Naive thymus-derived CD8-positive, alpha-beta T cell (primary cell): Measurements from ENCODE around the gene CDH4. TPM values are rescaled to one million over a fixed set of nuclear protein-coding genes. Genes with fewer than 3 reads are reported as not detected.
A peak's percentile ranks its signal among the peaks of the same experiment; 100 is the strongest.
"Not testable (repeated sequence)": the region's sequence is repeated elsewhere in the genome, so short reads cannot be mapped to it uniquely, and the experiment has no call there.

Experiments
- ATAC-seq, 2 donors: fragments of 150-1000 bp; cut with Tn5 transposase in 1 of 2; sonication (Bioruptor Pico), chemical (Tn5 transposase) in 1 of 2; 1 replicate in 1 of 2; 2 replicates in 1 of 2; pipeline ENCODE4 v1.10.0; 2021; ENCODE audit warnings: mild to moderate bottlenecking in 2 of 2, moderate library complexity in 2 of 2
- POLR2A ChIA-PET: fragments of 350-600 bp; sonication (Branson Sonifier 250); formaldehyde crosslinking; loops from one replicate; lab custom pipeline; 2021; ENCODE audit warnings: antibody characterized with exemption; lab: Charles Lee
- DNase-seq, 10 donors: peaks; one replicate each; pipeline versions ENCODE4 v3.0.0 to v3.0.0-alpha.2; 2020 to 2022
- H3K27ac Mint-ChIP-seq, 10 donors: one replicate each; pipeline ENCODE4 v1.8.0; 2020 to 2022; ENCODE audit warnings: mild to moderate bottlenecking in 10 of 10, mixed read lengths in 10 of 10, moderate library complexity in 4 of 10, inconsistent platforms in 1 of 10
- H3K27me3 Mint-ChIP-seq, 5 donors: one replicate each; pipeline ENCODE4 v1.8.0; 2021 to 2022; ENCODE audit warnings: mixed read lengths in 5 of 5
- H3K36me3 Mint-ChIP-seq, 3 donors: one replicate each; pipeline ENCODE4 v1.8.0; 2020 to 2022; ENCODE audit warnings: mixed read lengths in 3 of 3, mild to moderate bottlenecking in 2 of 3, inconsistent platforms in 1 of 3
- H3K4me1 Mint-ChIP-seq, 4 donors: one replicate each; pipeline ENCODE4 v1.8.0; 2021 to 2022; ENCODE audit warnings: mixed read lengths in 4 of 4
- H3K4me3 Mint-ChIP-seq, 10 donors: one replicate each; pipeline ENCODE4 v1.8.0; 2020 to 2022; ENCODE audit warnings: mild to moderate bottlenecking in 10 of 10, mixed read lengths in 10 of 10, moderate library complexity in 6 of 10, inconsistent platforms in 1 of 10
- H3K9me3 Mint-ChIP-seq, 9 donors: one replicate each; pipeline ENCODE4 v1.8.0; 2020 to 2022; ENCODE audit warnings: mixed read lengths in 9 of 9, mild to moderate bottlenecking in 3 of 9, inconsistent platforms in 1 of 9, moderate library complexity in 1 of 9
- polyA plus RNA-seq, 3 donors: library from polyadenylated mRNA; unstranded; fragments of 300-500 nt; fragmentation: Illumina TruSeq; gene quantifications; one replicate each; pipeline ENCODE4 v1.2.3, GENCODE V29; 2021
- total RNA-seq, 8 experiments: library from RNA in 2 of 8; stranded (reverse) in 2 of 8; gene quantifications; one replicate each; pipeline ENCODE4 v1.2.3 and lab custom pipeline; 2021 to 2026

CDH4 gene
- total and polyA plus RNA-seq, 5 experiments from 2014 or later, result 0.07 to 0.44 (median 0.15) TPM; not detected in 1

DNA sequence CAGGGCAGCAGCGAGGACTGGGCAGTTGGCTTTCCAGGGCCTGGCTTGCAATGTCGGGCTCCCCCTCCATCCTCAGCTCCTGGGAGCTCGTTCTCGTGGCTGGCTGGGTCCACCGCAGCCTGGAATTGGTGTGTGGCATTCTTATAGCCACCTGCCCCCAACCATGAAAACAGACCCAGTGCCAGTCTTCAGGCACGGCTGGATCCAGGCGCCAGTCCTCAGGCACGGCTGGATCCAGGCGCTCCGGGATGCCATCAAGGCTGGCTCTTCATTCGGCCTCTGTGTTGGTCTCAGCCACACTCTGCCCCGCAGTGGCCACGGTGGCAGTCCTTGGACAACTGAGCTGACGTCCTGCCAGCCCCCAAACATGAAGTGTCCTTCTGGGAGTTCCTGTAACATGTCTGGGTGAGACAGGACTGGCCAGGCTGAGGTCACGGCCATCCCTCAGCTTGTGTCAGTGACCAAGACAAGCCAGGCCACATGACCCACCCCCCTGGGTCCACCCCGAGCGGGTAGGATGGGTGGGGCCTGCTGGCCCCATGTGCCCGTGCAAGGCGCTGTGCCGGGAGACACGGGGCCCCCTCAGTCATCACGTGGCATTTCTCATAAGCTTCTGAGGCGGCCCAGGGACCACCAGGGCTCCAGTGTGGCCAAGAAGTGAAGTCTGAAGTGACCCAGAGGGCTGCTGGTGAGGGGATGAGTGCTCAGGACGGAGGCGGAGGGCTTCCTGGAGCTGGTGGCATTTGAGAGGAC lies 714.6 kb downstream of the CDH4 start:
- Mint-ChIP-seq H3K4me3 (peak overlapping the region in 2 of 10 donors; percentile 8 to 44), H3K36me3 (peaks cover 0 to 7% (median 2%) of the 10 kb centered on the region in 3 donors), H3K4me1 (peaks cover 0 to 6% (median 2%) of the 10 kb centered on the region in 4 donors), H3K27me3 (peaks cover 6 to 41% (median 20%) of the 10 kb centered on the region in 5 donors), H3K27ac (peak overlapping the region in 1 of 10 donors; percentile 81), H3K9me3 (no peaks in the 10 kb centered on the region)
- ATAC-seq (no peak), DNase-seq (no peak)
- POLR2A ChIA-PET, result no interaction called here

DNA sequence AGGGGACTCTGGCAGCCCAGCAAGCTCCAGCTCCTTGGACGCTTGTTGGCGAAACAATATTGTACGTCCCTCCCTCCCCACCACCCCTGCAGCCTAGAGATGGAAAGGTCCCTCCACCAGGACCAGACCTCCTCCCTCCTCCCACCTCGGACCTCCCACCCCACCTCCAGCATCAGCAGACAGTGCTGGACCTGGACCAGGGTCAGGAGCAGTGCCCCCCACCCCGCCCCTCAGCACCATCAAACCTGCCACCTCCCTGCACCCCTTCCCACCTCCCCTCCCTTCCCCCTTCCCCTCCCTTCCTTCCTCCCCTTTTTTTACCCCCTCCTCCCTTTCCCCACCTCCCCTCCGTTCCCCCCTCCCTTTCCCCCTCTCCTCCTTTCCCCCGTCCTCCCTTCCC lies 715.2 kb downstream of the CDH4 start:
- no peak for DNase-seq
- H3K27me3 Mint-ChIP-seq, result peaks cover 5 to 36% (median 20%) of the 10 kb centered on the region in 5 donors

DNA sequence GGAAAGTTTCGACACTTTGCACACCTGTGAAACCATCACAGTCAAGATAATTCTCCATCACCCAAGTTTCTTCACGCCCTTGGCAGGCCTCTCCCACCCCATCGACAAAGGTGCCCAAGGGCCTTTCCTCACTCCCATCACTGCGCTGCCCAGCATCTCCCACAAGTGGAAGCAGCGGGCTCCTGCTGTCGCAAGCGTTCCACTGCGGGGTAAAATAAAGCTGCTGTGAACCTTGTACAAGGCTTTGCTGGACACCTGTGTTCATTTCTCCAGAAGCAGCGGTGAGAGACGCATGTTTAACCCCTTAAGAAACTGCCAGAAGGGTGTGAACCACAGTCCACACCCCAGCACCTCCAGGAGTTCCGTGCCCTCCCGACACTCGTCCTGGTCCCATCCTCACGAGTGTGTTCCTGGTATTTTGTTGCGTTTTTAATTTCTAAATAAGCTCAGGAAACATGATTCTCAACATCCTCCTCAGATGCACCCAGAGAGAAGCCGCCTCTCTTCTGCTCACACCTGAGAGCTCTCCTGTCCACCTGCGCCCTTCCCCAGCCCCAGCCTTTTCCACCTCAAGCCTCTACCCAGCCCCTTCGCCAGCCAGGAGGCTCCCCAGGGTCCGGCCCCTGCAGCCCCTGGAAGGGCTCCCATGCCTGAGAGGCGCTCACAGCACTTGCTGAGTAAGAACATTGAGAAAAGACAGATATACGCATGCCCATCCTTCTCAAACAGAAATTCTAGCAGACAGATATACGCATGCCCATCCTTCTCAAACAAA lies 716.2 kb downstream of the CDH4 start:
- POLR2A ChIA-PET, result interaction anchor here (0.8 kb wide), 1 partner anchor 16 kb away, joined by 3 read pairs; no protein-coding TSS in a partner anchor
- no peak for DNase-seq
- Mint-ChIP-seq H3K4me1 (peaks cover 0 to 6% (median 2%) of the 10 kb centered on the region in 4 donors), H3K27ac (peak overlapping the region in 1 of 10 donors; percentile 25), H3K9me3 (no peaks in the 10 kb centered on the region), H3K4me3 (no peak overlapping the region), H3K27me3 (peaks cover 4 to 34% (median 19%) of the 10 kb centered on the region in 5 donors), H3K36me3 (peaks cover 13 to 14% (median 13%) of the 10 kb centered on the region in 3 donors)
- no peak for ATAC-seq

More for the DNA sequence above, 715.2 kb downstream of the CDH4 start:
- Mint-ChIP-seq H3K36me3 (peaks cover 3 to 10% (median 4%) of the 10 kb centered on the region in 3 donors), H3K4me3 (no peak overlapping the region), H3K9me3 (no peaks in the 10 kb centered on the region), H3K27ac (no peak overlapping the region), H3K4me1 (peaks cover 0 to 6% (median 2%) of the 10 kb centered on the region in 4 donors)
- no peak for ATAC-seq
- POLR2A ChIA-PET, result no interaction called here

DNA sequence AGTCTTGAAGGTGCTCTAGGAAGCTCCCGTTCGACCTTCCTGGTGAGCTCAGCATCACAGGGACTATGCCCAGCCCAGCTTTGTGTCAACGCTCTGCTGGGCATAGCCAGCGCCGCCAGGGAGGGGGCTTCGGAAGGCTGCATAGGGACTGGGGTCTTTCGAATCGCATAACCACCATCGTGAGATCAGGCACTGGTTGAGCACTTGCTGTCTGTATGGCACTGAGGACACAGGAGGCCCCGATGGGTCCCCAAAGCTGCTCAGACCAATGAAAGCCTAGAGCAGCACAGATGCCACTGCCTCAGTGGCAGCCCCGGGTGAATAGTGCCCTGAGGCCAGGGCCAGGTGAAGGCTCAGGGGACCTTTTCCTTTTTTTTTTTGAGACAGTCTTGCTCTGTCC lies 716.9 kb downstream of the CDH4 start:
- POLR2A ChIA-PET, result interaction anchor here (0.8 kb wide), 1 partner anchor 15 kb away, joined by 3 read pairs; no protein-coding TSS in a partner anchor
- H3K4me3 Mint-ChIP-seq, result no peak overlapping the region
- H3K36me3 Mint-ChIP-seq, result peaks cover 7 to 20% (median 15%) of the 10 kb centered on the region in 3 donors
- DNase-seq, result no peak
- peaks cover 0 to 6% (median 3%) of the 10 kb centered on the region in 4 donors for H3K4me1 Mint-ChIP-seq
- peaks cover 2 to 27% (median 13%) of the 10 kb centered on the region in 5 donors for H3K27me3 Mint-ChIP-seq
- H3K9me3 Mint-ChIP-seq, result no peaks in the 10 kb centered on the region
- no peak overlapping the region for H3K27ac Mint-ChIP-seq
- ATAC-seq, result no peak

DNA sequence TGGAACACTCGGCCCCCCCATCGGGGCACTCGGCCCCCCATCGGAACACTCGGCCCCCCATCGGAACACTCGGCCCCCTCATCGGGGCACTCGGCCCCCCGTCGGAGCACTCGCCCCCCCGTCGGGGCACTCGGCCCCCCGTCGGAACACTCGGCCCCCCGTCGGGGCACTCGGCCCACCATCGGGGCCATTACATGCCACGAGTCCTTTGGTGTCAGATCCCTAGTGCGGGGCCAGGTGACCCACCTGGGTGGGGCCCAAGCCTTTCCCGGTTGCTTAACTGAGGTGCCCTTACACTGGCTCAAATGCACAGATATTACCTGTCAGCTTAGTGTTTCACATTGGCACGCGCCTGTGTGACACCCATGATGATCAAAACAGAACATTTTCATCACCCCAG lies 717.7 kb downstream of the CDH4 start:
- ATAC-seq (no peak), DNase-seq (no peak)
- Mint-ChIP-seq H3K27ac (no peak overlapping the region), H3K4me1 (peaks cover 0 to 6% (median 2%) of the 10 kb centered on the region in 4 donors), H3K4me3 (no peak overlapping the region), H3K9me3 (no peaks in the 10 kb centered on the region), H3K36me3 (peaks cover 6 to 27% (median 17%) of the 10 kb centered on the region in 3 donors), H3K27me3 (peaks cover 0 to 19% (median 13%) of the 10 kb centered on the region in 5 donors)
- POLR2A ChIA-PET, result no interaction called here

DNA sequence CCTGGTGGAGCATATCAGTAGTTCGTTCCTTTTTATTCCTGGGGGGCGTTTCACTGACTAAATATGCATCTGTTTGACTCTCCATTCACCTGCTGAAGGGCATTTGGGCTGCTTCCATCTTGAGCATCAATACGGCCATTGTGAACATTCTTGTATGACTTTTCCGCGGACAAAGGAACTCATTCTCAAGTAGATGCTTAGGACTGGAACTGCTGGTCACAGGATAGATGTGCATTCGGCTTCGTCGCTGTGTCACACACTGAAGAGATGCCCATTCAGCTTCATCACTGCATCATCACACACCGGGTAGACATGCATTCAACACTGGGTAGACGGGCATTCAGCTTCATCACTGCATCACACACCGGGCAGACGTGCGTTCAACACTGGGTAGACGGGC lies 718.3 kb downstream of the CDH4 start:
- peaks cover 0 to 17% (median 9%) of the 10 kb centered on the region in 5 donors for H3K27me3 Mint-ChIP-seq
- POLR2A ChIA-PET, result no interaction called here
- no peak for ATAC-seq
- peaks cover 0 to 6% (median 2%) of the 10 kb centered on the region in 4 donors for H3K4me1 Mint-ChIP-seq
- no peak for DNase-seq
- H3K9me3 Mint-ChIP-seq, result no peaks in the 10 kb centered on the region
- peaks cover 6 to 30% (median 17%) of the 10 kb centered on the region in 3 donors for H3K36me3 Mint-ChIP-seq
- no peak overlapping the region for H3K27ac Mint-ChIP-seq
- no peak overlapping the region for H3K4me3 Mint-ChIP-seq

DNA sequence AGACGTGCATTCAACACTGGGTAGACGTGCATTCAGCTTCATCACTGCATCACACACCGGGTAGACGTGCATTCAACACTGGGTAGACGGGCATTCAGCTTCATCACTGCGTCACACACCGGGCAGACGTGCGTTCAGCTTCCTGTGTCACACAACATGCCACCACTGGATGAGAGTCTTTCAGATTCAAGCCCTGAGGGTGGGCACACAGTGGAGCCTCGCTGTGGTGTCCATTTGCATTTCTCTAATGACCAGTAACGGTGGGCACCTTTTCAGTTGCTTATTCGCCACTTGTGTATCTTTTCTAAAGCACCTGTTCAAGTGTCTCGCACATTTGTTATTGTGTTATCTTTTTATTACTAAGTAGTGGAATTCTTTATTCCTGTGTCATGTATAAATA lies 719.5 kb downstream of the CDH4 start:
- peaks cover 0 to 11% (median 6%) of the 10 kb centered on the region in 5 donors for H3K27me3 Mint-ChIP-seq
- DNase-seq, ATAC-seq, H3K4me3 Mint-ChIP-seq, H3K27ac Mint-ChIP-seq, H3K4me1 Mint-ChIP-seq, H3K9me3 Mint-ChIP-seq, POLR2A ChIA-PET: not testable (repeated sequence)
- peaks cover 6 to 37% (median 24%) of the 10 kb centered on the region in 3 donors for H3K36me3 Mint-ChIP-seq

DNA sequence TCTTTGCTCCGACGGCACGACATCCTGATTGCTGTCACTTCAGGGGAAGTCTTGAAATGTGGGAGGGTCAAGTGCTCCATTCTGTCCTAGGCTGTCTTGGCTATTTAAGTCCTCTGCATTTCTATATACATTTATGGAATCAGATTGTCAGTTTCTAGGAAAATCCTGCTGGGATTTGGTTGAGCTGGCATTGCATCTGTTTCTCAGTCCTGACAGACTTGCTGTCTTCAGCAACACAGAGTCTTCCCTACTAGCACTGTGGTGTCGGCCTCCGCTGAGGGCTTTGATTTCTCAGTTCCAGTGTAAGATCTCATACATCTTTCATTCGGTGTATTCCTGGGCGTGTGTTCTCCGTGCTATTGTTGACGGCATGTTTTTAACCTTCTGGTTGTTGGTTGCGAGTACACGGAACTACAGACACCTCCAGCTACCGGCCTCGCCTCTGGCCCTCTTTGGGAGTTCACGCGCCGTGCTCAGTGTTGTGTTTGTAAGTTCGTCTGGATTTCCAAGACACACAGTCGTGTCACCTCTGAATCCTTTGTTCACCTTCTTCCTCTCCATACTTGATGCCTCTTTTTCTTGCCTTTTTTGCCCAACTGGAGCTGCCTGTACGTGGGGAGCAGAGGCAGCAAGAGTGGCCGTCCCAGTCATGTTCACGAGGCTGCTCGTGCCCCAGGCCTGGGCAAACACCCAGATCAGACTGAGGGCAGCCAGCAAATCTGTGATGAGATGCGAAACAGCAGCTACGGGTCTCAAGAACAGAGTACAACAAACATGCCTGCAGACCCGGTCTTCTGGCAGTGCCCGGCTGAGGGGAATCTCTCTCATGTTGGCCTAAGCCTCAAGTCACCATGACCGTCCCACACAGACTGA lies 720.8 kb downstream of the CDH4 start:
- no peak for ATAC-seq
- Mint-ChIP-seq H3K27ac (no peak overlapping the region), H3K4me3 (no peak overlapping the region), H3K4me1 (peaks cover 0 to 4% (median 2%) of the 10 kb centered on the region in 4 donors), H3K36me3 (peaks cover 6 to 44% (median 30%) of the 10 kb centered on the region in 3 donors), H3K9me3 (no peaks in the 10 kb centered on the region), H3K27me3 (peaks cover 0 to 6% (median 3%) of the 10 kb centered on the region in 5 donors)
- POLR2A ChIA-PET, result no interaction called here
- no peak for DNase-seq

DNA sequence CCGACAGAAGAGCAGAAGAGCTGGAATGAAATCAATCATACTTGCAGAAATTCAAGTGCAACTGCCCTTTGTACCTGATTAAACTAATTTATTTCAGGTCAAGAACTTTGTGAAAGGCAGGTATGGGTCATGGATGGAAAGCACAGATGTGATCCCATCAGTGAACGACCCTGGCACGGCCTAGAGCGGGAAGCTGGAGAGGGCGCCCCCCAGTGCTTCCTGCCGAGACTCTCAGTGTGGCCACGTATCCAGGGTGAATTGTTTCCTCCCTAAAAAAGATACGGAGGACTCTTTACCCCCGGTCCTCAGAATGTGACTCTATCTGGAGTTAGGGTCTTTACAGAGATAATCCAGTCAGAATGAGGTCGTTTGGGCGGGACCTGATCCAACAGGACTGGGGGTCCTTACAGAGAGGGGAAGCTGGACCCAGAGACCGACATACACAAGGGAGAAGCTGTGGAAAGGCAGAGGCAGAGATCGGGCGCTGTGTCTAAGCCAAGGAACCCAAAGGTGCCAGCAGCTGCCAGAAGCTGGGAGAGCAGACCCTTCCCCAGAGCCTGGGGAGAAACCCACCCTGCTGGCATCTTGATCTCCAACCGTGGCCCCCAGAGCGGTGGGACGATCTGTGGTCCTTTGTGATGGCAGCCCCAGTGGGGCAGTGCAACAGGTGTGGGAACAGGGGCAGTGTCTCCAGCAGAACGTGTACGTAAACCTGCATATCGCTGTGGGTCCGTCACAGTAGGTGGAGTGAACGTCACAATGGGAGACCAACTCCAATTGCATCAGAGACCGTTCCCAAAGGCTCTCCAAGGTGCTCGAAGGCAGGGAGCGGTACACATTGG lies 721.7 kb downstream of the CDH4 start:
- Mint-ChIP-seq H3K4me3 (no peak overlapping the region), H3K27me3 (no peaks in the 10 kb centered on the region), H3K36me3 (peaks cover 6 to 45% (median 30%) of the 10 kb centered on the region in 3 donors), H3K9me3 (no peaks in the 10 kb centered on the region), H3K27ac (no peak overlapping the region), H3K4me1 (peaks cover 0 to 4% (median 0%) of the 10 kb centered on the region in 4 donors)
- DNase-seq (no peak), ATAC-seq (no peak)
- POLR2A ChIA-PET, result no interaction called here

DNA sequence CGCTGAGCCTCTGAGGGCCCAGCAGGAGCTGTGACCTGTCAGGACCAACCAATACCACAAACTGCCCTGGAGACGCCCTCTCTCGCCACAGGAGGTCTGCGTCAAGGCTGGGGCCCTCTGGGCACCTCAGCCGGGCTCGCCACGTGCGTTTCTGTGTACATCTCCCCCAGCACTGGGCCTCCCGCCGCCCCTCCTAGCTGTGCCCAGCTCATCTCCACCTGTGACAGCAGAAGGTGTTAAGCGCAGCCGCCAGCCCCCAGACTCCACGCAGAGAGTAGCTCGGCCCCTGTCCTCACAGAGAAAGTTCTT lies 722.2 kb downstream of the CDH4 start:
- H3K27me3 Mint-ChIP-seq, result no peaks in the 10 kb centered on the region
- no peaks in the 10 kb centered on the region for H3K9me3 Mint-ChIP-seq
- H3K4me1 Mint-ChIP-seq, result peaks cover 0 to 4% (median 0%) of the 10 kb centered on the region in 4 donors
- H3K4me3 Mint-ChIP-seq, result no peak overlapping the region
- POLR2A ChIA-PET, result interaction anchor here (0.6 kb wide), 1 partner anchor 12 kb away, joined by 3 read pairs; no protein-coding TSS in a partner anchor
- ATAC-seq (no peak), DNase-seq (no peak)
- peaks cover 6 to 48% (median 30%) of the 10 kb centered on the region in 3 donors for H3K36me3 Mint-ChIP-seq
- H3K27ac Mint-ChIP-seq, result no peak overlapping the region

DNA sequence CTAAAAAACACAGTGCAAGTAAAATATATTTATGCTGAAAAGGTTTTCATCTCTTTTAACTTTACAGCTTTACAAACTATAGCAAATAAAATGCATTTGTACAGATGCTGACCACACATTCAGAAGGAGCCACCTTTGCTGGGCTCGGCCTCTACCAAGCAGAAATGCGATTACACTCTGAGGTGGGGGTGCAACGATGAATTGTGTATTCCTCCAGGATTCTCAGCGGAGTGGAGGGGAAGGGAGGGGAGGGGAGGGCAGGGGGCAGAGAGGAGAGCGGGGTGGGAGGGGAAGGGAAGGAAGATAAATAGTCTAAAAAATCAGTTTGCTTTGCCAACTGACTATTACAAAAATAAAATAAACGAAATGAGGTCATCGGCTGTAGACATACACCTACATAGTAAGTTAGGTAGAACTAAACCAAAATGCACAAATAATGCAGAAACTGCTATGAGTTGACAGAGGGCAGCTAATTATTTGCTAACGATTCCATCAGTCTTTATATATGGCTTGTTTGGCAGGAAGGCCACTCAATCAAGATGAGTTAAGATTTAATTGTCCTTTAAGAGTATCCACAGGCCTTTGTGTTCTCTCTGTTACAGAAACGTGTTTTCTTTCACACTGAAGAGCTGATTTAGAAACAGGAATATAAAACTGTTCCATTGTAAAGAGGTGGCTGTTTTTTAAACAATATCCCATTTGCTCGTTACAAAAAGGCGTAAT lies 723.5 kb downstream of the CDH4 start:
- Mint-ChIP-seq H3K36me3 (peaks cover 6 to 48% (median 30%) of the 10 kb centered on the region in 3 donors), H3K9me3 (peaks cover 0 to 4% (median 0%) of the 10 kb centered on the region in 9 donors), H3K4me1 (peaks cover 0 to 3% (median 3%) of the 10 kb centered on the region in 4 donors), H3K4me3 (no peak overlapping the region), H3K27ac (no peak overlapping the region), H3K27me3 (no peaks in the 10 kb centered on the region)
- DNase-seq, result no peak
- POLR2A ChIA-PET, result no interaction called here
- no peak for ATAC-seq
